GM12878 (cell line): ENCODE measurements around the gene SEC11C.

Source experiments
- CEBPB ChIP-seq, 2 experiments: fragments of 150-350 bp in 1 of 2; IDR thresholded peaks; 2 replicates each; pipeline ENCODE4 v1.6.1; 2012 to 2014; ENCODE audit warnings: low read depth in 2 of 2, low read length in 2 of 2, borderline replicate concordance in 1 of 2, inconsistent platforms in 1 of 2
- EZH2 ChIP-seq: IDR thresholded peaks from 2 replicates; pipeline ENCODE4 v1.6.1; 2012; ENCODE audit warnings: low read depth, mild to moderate bottlenecking, control low read depth, inconsistent platforms, low read length, borderline replicate concordance; ENCODE audit not compliant: control insufficient read depth
- IRF4 ChIP-seq: IDR thresholded peaks from 2 replicates; pipeline ENCODE4 v1.6.1; 2011; ENCODE audit warnings: low read depth, low read length
- NFYB ChIP-seq: IDR thresholded peaks from 2 replicates; pipeline ENCODE4 v1.6.1; 2011; ENCODE audit warnings: low read depth, mild to moderate bottlenecking, low read length, improper control_type of control experiment, moderate library complexity; ENCODE audit not compliant: insufficient read depth
- NRF1 ChIP-seq: conservative IDR thresholded peaks from 2 replicates; pipeline ENCODE4 v1.6.1; 2011; ENCODE audit warnings: mild to moderate bottlenecking, low read depth, low read length, improper control_type of control experiment
- POLR2A ChIP-seq: IDR thresholded peaks from 2 replicates; pipeline ENCODE4 v1.6.1; 2011; ENCODE audit warnings: low read depth, mild to moderate bottlenecking, low read length
- POLR2AphosphoS5 ChIP-seq: IDR thresholded peaks from 2 replicates; pipeline ENCODE4 v1.6.1; 2011; ENCODE audit warnings: mild to moderate bottlenecking, low read length, inconsistent platforms
- RCOR1 ChIP-seq: conservative IDR thresholded peaks from 2 replicates; pipeline ENCODE4 v1.6.1; 2012; ENCODE audit warnings: low read depth, low read length, improper control_type of control experiment
- SPI1 ChIP-seq: IDR thresholded peaks from 2 replicates; pipeline ENCODE4 v1.6.1; 2011; ENCODE audit warnings: low read depth, mild to moderate bottlenecking, low read length, moderate library complexity, borderline replicate concordance; ENCODE audit not compliant: insufficient read depth
- TF ChIP-seq, protein P1 (sequence below), 3 experiments: IDR thresholded peaks in 2 of 3; conservative IDR thresholded peaks in 1 of 3; 2 replicates each; pipeline ENCODE4 v1.5.1; 2011; ENCODE audit warnings: low read depth in 3 of 3, low read length in 3 of 3, mild to moderate bottlenecking in 3 of 3, control low read depth in 2 of 3, moderate library complexity in 2 of 3, inconsistent platforms in 1 of 3, mixed read lengths in 1 of 3; ENCODE audit not compliant: control insufficient read depth in 2 of 3, insufficient read depth in 1 of 3; ENCODE audit errors: extremely low read depth in 1 of 3
- TF ChIP-seq, protein P2 (sequence below): IDR thresholded peaks from 2 replicates; pipeline ENCODE4 v1.6.1; 2012; ENCODE audit warnings: low read depth, low read length, improper control_type of control experiment
- TF ChIP-seq, protein P3 (sequence below): IDR thresholded peaks from 2 replicates; pipeline ENCODE4 v1.6.1; 2012; ENCODE audit warnings: low read depth, low read length, improper control_type of control experiment
- TF ChIP-seq, protein P4 (sequence below): IDR thresholded peaks from 2 replicates; pipeline ENCODE4 v1.6.1; 2011; ENCODE audit warnings: low read depth, low read length, improper control_type of control experiment, borderline replicate concordance

- TF ChIP-seq IRF4 (no peak), POLR2A (no peak), NRF1 (no peak), NFYB (no peak), SPI1 (no peak), CEBPB (IDR thresholded peaks at IDR 0.05; ENCODE audit: borderline replicate concordance in 1 of 2, low read depth in 2 of 2, low read length in 2 of 2) (no peak), EZH2 (no peak), POLR2AphosphoS5 (no peak), RCOR1 (no peak)
- TF ChIP-seq, protein P1, sequence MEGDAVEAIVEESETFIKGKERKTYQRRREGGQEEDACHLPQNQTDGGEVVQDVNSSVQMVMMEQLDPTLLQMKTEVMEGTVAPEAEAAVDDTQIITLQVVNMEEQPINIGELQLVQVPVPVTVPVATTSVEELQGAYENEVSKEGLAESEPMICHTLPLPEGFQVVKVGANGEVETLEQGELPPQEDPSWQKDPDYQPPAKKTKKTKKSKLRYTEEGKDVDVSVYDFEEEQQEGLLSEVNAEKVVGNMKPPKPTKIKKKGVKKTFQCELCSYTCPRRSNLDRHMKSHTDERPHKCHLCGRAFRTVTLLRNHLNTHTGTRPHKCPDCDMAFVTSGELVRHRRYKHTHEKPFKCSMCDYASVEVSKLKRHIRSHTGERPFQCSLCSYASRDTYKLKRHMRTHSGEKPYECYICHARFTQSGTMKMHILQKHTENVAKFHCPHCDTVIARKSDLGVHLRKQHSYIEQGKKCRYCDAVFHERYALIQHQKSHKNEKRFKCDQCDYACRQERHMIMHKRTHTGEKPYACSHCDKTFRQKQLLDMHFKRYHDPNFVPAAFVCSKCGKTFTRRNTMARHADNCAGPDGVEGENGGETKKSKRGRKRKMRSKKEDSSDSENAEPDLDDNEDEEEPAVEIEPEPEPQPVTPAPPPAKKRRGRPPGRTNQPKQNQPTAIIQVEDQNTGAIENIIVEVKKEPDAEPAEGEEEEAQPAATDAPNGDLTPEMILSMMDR (IDR thresholded peaks at IDR 0.05 in 2 of 3, conservative IDR thresholded peaks at IDR 0.05 in 1 of 3; ENCODE audit: control insufficient read depth in 2 of 3, extremely low read depth in 1 of 3, insufficient read depth in 1 of 3, low read depth in 3 of 3, low read length in 3 of 3), result no peak
- TF ChIP-seq, protein P2, sequence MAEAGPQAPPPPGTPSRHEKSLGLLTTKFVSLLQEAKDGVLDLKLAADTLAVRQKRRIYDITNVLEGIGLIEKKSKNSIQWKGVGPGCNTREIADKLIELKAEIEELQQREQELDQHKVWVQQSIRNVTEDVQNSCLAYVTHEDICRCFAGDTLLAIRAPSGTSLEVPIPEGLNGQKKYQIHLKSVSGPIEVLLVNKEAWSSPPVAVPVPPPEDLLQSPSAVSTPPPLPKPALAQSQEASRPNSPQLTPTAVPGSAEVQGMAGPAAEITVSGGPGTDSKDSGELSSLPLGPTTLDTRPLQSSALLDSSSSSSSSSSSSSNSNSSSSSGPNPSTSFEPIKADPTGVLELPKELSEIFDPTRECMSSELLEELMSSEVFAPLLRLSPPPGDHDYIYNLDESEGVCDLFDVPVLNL, result no peak
- TF ChIP-seq, protein P3, sequence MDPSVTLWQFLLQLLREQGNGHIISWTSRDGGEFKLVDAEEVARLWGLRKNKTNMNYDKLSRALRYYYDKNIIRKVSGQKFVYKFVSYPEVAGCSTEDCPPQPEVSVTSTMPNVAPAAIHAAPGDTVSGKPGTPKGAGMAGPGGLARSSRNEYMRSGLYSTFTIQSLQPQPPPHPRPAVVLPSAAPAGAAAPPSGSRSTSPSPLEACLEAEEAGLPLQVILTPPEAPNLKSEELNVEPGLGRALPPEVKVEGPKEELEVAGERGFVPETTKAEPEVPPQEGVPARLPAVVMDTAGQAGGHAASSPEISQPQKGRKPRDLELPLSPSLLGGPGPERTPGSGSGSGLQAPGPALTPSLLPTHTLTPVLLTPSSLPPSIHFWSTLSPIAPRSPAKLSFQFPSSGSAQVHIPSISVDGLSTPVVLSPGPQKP, result no peak
- TF ChIP-seq, protein P4, sequence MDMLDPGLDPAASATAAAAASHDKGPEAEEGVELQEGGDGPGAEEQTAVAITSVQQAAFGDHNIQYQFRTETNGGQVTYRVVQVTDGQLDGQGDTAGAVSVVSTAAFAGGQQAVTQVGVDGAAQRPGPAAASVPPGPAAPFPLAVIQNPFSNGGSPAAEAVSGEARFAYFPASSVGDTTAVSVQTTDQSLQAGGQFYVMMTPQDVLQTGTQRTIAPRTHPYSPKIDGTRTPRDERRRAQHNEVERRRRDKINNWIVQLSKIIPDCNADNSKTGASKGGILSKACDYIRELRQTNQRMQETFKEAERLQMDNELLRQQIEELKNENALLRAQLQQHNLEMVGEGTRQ, result no peak
These were observed 56.6 kb downstream of the SEC11C start for GRCh38 chr18:59196161-59196725.
